ENCODE data around the gene LRRC3. TPM values are rescaled to one million over a fixed set of nuclear protein-coding genes. Genes with fewer than 3 reads are reported as not detected.

Gene LRRC3
- total and polyA plus RNA-seq, 12 donors: 0.67 to 3.2 (median 1.9) TPM

DNA sequence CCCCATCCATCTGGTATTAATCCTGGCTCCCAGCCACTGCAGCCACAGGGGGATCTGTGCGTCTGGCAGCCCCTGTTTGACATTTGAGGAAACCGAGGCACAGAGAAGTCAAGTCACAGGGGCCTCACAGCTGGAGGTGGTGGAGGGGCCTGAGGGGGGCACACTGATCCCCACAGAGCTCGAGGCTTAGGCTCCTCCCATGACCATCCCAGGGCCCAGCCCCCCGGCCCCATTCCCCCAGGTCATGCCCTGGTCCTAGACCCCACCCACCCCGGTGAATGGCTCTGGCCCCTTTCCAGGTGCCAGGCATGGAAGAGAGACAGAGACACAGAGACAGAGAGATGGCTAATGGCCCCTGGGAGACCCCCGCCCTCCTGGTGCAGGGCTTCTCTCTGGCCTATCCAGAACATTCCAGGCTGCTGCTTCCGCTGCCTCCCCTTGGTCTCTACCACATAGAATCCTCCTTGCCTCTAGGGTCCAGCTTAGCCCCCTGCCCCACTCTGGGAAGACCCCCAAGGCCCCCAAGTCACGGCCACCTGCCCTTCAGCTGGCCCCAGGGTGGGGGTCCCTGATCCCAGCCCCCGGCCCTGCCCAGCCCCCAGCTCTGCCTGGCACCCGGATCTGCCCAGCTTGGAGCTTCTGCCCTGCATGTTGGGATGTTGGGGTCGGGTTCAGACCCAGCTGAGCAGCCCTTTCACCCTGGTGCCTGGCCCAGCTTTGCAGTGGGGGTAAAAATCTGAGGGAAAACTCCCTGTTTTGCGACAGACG lies 29.2 kb upstream of the LRRC3 start:
- DNase-seq: peak in 3 of 7 donors; percentile 6 to 7 (median 6)
- Histone ChIP-seq H3K4me3 (no peak overlapping the region), H3K4me1 (replicated peaks in 1 of 2) (no peaks in the 10 kb centered on the region), H3K27me3 (no peaks in the 10 kb centered on the region), H3K27ac (no peak overlapping the region), H3K36me3 (replicated peaks in 1 of 2) (no peaks in the 10 kb centered on the region), H3K9me3 (replicated peaks in 1 of 3) (no peaks in the 10 kb centered on the region)
- intact Hi-C loops (cut with DNase I): no loop called here
- WGBS, 4 donors: 63 to 85% (median 75%) methylated on average over 5 to 13 of the region's 13 CpGs
- no peak for TF ChIP-seq POLR2A (IDR thresholded peaks at IDR 0.05)
- TF ChIP-seq, protein P1, sequence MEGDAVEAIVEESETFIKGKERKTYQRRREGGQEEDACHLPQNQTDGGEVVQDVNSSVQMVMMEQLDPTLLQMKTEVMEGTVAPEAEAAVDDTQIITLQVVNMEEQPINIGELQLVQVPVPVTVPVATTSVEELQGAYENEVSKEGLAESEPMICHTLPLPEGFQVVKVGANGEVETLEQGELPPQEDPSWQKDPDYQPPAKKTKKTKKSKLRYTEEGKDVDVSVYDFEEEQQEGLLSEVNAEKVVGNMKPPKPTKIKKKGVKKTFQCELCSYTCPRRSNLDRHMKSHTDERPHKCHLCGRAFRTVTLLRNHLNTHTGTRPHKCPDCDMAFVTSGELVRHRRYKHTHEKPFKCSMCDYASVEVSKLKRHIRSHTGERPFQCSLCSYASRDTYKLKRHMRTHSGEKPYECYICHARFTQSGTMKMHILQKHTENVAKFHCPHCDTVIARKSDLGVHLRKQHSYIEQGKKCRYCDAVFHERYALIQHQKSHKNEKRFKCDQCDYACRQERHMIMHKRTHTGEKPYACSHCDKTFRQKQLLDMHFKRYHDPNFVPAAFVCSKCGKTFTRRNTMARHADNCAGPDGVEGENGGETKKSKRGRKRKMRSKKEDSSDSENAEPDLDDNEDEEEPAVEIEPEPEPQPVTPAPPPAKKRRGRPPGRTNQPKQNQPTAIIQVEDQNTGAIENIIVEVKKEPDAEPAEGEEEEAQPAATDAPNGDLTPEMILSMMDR (IDR thresholded peaks at IDR 0.05): no peak

DNA sequence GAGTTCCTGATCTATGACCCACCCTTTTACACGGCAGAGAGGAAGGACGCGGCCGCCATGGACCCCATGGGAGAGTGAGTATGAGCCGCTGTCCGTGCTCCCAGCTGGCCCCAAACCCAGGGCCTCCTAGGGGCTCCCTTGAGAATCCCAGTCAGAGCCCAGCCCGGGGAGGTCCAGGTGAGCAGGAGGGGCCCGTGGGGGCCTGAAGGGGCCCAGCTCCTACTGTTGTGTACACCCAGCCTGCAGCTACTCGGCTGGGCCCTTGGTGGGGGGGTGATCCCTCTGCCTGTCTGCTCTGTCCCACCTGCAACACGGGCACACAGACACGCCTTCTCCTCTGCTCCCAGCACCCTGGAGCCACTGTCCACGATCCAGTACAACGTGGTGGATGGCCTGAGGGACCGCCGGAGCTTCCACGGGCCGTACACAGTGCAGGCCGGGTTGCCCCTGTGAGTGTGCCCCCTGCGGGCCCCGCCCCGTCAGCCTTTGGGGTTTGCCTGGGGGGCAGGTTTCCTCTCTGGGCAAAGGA lies 28.6 kb upstream of the LRRC3 start:
- Histone ChIP-seq H3K27me3 (no peaks in the 10 kb centered on the region), H3K4me1 (replicated peaks in 1 of 2) (no peaks in the 10 kb centered on the region), H3K9me3 (replicated peaks in 1 of 3) (no peaks in the 10 kb centered on the region), H3K36me3 (replicated peaks in 1 of 2) (no peaks in the 10 kb centered on the region), H3K27ac (no peak overlapping the region), H3K4me3 (no peak overlapping the region)
- intact Hi-C loops (cut with DNase I): no loop called here
- WGBS, 4 donors: 59 to 90% (median 74%) methylated on average over 8 to 21 of the region's 21 CpGs
- peak in 2 of 7 donors; percentile 4 to 7 for DNase-seq
- TF ChIP-seq, protein P1 (IDR thresholded peaks at IDR 0.05): no peak
- TF ChIP-seq POLR2A (IDR thresholded peaks at IDR 0.05): no peak

DNA sequence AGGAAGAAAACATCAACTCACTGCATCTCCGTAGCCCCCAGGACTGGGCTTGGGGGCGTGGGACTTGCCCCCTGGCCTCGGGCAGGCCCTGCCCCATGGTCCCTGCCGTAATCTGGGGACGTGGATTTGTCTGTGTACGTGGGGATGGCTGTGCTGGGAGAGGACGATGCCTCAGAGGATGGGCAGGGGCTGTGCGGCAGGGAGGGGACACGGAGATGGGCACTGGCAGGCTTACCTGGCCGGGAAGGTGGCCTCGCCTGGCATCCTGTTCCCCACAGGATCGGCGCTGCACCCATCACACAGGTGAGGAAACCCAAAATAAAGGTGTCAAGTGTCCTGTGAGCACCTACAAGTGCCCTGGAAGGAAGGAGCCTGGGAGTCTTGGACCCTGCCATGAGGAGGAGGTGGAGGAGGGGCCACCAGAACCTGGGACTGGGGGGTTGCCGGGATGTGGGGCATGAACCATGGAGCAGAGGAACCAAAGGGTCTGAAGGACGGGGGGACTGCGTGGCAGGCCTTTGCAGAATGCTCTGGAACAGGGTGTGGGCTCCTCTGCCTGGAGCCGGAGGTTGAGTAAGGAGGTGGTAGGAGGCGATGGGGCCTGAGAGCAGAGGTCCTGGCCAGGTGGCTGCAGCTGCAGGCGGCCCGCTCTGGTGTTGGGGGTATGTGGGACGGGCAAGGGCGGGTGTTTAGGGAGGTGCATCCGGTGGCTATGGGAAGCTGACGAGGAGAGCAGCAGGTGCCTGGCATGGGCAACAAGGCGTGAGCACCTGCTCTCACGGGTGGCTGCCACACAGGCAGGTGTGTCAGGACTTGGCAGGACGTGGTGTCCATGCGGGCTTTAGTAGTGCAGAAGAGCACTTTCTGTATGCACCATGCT lies 27.8 kb upstream of the LRRC3 start:
- Histone ChIP-seq H3K27ac (no peak overlapping the region), H3K4me3 (no peak overlapping the region), H3K27me3 (no peaks in the 10 kb centered on the region), H3K4me1 (replicated peaks in 1 of 2) (no peaks in the 10 kb centered on the region), H3K9me3 (replicated peaks in 1 of 3) (no peaks in the 10 kb centered on the region), H3K36me3 (replicated peaks in 1 of 2) (no peaks in the 10 kb centered on the region)
- TF ChIP-seq POLR2A (IDR thresholded peaks at IDR 0.05): no peak
- TF ChIP-seq, protein P1 (IDR thresholded peaks at IDR 0.05): no peak
- peak in 1 of 7 donors; percentile 6 for DNase-seq
- 88 to 92% (median 90%) methylated on average over 26 to 28 of the region's 28 CpGs for WGBS, 4 donors
- intact Hi-C loops (cut with DNase I): no loop called here

All from adrenal gland (tissue), 12 donors.